Suppressor macrophage treated with lipopolysaccharide for 4 hours (primary cell): ENCODE results near the gene ABLIM1.
"Not testable (repeated sequence)": the region's sequence is repeated elsewhere in the genome, so short reads cannot be mapped to it uniquely, and the experiment has no call there.

ENCODE experiments used
- DNase-seq: peaks from one replicate; pipeline ENCODE4 v3.0.0-alpha.2; 2020

Gene ABLIM1

DNA sequence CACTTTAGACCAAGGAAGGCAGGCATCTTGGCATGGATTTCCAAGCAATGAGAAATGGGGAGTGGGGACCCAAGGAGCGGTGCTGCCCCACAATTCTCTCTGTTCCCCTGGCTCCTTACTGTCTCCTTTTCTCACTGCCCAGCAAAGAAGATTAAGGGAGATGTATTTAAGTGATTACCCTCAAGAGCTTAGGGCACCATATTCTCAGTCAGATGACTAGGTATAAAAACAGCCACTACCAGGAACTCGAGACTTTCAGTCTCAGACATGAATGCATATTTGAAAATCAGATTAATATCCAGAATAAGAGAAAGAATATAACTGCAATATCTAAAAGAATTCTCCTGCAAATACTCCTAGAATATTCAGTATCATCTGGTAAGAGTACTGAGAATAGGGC is at the start of gene ABLIM1:
Gene ABLIM1 (minus strand): TSS at position 101 of the 400 bp plus-strand sequence. CDS start 75 bp downstream, at position 26.
- no peak for DNase-seq

DNA sequence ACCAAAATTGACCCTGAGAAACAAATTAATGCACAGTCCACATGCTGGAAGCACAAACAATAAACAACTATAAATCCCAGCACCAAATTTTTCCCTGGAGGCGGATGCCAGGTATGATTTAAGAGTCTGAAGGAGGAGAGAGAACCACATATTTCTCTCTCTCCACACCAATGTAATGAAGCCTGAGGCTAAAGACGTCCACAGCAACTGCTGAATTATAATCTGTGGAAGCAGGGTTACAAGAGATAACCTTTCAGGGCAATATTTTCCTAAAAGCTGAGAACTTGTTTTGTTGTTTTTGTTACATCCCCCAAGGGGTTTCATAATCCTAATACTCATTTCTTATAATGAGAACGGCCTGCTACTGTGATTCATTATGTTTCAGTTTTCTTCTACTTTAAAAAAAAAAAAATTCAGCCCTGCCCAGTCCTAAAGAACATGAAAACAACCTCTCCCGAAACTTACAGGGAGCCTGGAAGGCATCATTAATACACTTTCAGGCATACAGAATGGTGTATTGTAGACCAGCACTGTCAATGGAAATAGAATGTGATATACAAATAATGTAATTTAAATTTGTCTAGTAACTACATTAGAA is 48.5 kb upstream of the ABLIM1 start:
- DNase-seq: no peak

DNA sequence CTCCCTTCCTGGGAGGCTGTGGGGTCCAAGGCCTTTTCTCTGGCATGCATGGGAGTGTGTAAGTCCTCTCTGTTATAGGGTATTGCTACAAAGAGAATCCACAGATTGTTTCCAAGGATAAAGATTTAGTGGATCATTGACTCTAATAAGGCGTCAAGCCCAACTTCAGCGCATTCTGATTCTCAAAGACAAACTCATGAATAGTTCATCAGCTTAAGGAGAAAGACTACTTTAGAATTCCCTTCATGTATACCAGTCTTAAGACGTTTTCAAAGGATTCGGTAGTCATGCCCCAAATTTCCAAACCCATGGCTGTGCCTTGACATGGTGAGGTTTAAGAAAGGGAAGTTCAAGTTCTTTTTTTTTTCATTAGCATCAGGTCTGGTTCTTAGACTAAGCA is 46.6 kb upstream of the ABLIM1 start:
- no peak for DNase-seq

DNA sequence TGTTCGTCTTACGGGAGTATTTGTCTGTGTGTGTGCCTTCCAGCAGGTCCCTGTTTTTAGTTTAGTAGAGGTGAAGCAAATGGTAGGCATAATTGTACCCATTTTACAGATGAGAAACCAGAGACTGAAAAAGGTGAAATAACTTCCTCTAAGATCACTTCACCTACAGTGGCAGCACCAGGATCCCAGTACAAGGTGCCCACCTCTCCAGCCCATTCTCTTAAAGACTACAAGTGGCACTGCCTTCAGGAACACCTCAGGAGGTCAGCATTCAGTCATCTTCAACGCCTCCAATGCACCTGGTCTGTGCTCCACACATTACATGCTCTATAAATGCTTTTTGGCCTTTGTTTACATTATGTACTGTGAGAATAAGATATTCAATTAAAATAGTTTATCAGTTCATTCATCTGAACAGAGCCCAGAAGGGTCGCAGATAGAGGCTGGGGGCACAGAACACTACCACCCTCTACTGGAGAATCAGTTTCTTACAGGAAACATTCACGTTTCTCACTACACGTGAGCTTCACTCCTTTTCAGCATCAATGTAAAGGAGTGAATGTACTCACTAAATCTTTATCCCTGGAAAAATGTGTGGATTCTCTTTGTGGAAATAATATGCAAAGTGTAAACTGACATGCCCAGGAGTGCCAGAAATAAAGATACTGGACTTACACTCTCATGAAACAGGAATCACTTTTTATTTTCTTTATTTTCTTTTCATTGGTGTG is 45.5 kb upstream of the ABLIM1 start:
- peak; percentile 13 for DNase-seq

DNA sequence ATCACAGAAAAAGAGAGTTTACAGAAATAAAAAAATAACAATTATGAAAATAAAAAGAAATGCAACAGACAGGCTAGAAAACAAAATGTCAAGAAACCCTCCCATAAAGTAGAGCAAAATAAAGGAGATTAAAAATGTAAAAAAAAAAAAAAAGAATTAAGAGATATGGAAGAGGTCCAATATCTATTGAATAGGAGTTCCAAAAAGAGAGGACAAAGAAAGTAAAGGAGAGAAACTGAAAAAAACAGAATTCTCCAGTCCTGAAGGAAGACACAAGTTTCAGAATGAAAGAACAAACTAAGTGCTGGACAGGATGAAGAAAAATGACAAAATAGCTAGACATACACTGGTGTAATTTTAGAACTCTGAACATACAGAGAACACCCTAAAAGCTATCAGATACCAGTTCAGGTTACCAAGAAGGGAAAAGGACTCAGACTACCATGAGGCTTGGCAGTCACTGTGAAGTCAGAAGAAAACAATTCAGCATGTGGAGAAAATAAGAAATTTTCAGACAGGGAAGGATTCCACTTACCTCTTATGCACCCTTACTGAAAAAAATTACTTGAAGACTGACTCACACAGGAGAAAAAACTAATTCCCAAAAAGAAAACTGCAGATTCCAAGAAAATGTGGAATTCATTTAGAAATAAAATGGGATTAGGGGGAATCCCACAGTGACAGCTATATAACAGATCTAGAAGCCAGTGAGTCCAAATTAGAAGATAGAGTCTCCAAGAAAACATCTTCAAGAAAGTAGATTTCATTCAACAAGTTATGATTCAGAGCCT is 40.4 kb upstream of the ABLIM1 start:
- no peak for DNase-seq

DNA sequence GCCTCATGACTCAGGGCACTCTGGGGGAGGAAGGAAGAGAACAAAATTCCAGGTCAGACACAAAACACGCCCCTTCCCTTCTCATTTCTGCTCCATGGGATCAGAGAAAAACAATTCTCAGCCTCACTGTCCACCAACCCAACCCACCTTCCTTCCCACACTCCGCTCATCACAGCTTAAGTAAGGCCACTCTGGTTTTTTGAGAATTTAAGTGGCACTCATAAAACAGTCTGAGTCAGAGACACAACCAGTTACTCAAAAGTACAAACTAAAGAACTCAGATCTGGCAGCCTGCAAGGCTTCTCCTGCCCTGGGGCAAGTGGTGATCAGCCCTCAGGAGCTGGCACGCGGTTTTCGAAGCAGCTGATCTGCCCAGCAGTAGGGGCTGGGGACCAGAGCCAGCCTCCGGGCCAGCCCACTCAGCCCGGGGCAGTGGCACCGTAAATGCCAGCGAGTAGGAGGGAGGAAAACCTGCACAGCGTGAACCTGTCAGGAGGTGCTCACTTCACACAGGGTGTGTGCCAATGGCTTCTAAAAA is 39.1 kb upstream of the ABLIM1 start:
- DNase-seq: no peak

DNA sequence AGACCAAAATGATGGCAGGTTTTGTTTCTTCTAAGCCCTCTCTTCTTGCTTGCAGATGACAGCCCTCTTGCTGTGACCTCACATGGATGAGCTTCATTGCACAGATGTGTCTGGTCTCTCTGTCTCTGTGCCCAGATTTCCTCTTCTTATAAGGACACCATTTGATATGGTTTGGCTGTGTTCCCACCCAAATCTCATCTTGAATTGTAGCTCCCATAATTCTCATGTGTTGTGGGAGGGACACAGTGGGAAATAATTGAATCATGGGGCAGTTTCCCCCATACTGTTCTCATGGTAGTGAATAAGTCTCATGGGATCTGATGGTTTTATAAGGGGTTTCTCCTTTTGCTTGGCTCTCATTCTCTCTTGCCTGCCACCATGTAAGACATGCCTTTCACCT is 38.2 kb upstream of the ABLIM1 start:
- not testable (repeated sequence) for DNase-seq

DNA sequence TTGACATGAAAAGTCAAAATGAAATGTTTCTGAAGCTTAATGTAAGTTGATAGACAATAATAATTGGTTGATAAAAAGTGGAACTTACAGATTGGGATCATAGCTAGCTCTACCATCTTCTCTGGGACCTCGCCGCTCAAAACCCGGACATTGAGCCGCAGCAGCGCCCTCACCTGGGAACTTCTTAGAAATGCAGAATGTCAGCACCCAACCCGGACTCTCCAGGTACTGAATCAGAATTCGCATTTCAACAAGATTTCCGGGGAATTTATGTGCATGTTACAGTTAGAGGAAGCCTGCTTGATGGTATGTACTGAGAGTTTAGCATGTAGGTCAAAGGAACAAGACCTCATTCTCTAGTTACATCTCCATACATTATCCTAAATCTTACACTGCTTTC is 36.7 kb upstream of the ABLIM1 start:
- peak; percentile 23 for DNase-seq

DNA sequence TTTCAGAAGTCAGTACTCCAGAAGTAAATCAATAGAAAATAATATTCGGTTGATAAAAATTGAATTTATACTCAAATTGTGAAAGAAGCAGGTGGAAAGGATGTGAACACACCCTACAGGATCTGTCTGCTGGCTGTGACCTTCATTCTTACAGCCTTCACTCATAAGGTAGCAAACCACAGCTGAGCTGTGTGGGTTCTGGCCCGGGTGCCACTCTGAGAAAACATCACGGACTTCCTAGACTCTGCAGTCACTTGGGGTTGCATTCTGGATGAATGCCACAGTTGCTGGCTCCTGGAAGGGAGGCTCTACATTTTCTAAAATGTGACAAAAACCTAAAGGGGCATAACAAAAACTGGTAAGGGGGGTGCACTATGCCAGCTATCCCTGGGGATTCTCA is 36.0 kb upstream of the ABLIM1 start:
- no peak for DNase-seq

DNA sequence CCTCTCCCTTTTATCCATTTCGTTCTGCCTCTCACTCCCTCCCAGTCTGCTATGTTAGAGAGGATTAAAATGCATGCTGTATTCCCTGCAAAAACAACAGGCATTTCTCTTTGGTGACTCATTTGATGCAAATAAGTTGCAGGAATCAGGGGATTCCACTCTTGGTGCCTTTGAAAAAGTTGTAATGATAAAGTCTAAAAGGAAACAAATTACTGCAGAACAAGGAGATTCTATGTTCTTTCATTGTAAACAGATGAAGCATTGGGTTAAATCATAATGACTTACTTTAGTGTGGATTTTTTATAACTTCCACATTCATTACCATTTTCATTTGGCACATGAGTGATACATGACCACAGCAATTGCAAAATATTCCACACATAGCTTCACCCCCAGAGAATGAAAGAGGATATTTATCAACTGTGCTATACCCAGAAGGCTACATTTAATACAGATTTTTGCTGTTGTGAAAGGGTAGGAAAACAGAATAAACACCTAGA is 33.4 kb upstream of the ABLIM1 start:
- peak; percentile 69 for DNase-seq

DNA sequence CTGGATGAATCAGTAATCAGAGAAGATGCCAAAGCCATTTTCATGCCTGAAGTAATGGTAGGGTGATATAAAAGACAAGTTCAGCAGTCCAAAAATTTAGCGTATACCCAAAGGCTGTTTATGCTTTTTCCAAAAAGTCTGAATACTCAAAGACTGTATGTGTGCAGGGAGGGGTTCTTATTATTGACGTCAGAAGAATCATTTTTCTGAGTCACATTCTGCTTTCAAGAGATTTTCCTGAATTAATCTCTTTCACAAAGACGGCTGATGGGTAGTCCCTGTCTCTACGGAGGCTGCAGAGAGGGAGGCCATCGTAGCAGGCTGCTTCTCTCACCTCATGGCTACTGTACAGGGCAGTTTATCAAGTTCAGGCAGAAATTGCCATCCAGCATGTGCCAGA is 30.7 kb upstream of the ABLIM1 start:
- DNase-seq: no peak

DNA sequence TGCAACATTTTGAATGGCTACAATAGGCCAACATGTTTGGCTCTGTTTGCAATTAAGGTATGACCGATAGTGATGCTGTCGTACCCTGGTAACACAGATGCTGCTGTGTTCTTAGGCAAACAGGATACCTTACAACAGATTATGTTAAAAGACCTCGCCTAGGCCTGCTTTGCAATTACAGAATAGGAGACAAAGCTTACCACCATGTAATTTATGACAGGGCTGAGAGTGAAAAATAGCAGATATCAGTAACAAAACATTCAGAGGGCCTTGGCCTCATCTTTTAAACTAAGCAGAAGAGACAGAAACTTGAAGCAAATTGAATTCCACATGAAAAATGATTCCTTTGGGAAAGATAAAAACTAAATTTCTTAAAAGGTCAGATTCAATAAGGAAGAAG is 29.4 kb upstream of the ABLIM1 start:
- DNase-seq: no peak

DNA sequence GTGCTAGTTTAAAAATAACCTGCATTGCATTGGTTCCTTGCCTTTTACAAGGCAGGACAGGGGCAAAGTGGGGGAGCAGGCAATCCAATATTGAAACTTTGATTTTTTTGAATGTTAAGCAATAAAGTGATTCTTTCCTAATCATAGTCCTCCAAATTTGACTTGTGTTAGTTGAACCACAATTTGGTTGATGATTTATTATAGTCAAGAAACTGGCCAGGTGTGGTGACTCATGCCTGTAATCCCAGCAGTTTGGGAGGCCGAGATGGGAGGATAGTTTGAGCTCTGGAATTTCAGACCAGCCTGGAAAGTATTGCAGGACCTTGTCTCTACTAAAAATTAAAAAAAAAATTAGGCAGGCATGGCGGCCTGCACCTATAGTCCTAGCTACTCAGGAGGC is 27.9 kb upstream of the ABLIM1 start:
- no peak for DNase-seq

DNA sequence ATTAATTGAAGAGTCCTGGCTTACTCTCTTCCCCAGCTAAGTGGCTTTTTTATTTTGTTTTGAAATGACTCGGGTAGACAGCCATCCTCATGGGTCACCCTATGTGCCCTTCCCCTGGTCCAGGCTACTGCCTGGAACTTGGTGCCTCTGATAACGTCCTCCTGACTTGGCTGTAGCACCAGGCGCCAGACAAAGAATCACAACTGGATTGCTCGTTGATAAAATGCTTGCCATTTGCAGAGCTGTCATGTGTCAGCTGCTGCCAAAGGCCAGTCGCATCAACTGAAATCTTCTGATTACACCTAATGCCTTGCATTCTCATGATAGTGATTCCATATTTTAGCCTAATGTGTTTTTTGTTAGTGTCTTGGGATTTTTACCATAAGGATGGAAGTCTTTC is 27.4 kb upstream of the ABLIM1 start:
- no peak for DNase-seq

DNA sequence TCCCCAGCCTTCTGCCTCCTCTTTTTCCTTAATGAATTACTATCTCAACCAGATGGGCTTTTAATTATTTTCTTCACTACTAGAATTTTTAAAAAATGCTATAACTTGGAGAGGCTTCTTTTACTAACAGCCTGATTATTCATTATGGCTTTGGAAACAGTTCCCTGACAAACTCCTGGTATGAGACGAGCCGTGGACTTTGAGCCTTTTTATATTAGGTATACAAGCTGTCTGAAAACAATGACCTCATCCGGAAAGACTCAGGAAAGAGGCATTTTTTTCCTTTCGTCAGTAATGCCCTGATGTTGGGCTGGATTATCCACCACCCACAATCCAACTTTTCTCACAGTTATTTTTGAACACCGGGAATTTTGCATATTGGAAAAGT is 26.7 kb upstream of the ABLIM1 start:
- DNase-seq: no peak

DNA sequence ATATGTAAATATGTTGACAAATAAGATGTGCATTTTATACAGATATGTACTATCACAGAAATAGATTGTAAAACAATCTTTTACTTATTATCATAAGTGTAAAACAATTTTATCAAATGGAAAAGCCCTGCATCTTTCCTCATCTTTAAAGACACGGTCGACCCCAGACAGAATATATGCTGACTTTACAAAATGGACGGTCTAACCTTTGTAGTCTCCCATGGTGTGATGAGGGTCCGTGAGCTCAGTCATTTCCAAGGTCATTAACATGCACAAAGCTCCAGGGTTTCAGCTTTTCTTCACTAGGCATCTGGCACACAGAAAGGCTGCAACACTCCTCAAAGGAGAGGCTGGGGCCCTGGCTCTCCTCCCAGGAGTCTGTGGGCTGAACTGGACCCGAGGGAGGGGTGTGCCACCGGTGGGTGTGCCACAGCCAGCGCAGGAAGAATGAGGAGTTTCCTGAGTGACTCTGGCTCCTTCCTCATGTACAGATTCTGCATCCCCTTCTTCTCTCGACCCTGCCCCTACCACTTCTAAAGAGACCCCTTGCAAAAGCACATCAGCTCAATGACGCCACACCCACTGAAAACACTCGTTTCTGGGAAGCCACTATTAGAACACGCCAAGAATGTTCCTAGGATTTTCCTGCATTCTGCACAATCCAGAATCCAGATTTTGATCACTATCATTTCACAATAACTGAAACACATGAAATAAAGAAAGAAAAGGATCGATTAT is 26.2 kb upstream of the ABLIM1 start:
- DNase-seq: no peak

DNA sequence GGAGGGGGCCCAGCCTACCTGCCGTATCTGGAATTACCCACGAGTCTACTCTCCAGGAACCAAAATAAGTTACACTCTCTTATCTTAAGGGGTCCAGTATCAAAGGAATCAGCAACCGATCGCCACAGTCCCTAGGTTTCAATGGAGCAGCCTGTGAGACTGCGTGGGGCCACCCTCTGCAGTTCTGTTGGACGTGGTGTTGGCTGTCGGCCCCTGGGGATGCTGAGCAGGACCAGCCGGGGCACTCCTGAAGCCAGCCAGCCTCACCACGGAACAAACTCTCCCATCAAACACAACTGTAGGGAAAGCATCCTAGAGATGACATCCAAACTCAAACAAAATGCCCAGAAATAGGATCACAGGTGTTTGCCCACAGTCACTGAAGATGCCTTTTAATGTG is 25.5 kb upstream of the ABLIM1 start:
- DNase-seq: no peak

DNA sequence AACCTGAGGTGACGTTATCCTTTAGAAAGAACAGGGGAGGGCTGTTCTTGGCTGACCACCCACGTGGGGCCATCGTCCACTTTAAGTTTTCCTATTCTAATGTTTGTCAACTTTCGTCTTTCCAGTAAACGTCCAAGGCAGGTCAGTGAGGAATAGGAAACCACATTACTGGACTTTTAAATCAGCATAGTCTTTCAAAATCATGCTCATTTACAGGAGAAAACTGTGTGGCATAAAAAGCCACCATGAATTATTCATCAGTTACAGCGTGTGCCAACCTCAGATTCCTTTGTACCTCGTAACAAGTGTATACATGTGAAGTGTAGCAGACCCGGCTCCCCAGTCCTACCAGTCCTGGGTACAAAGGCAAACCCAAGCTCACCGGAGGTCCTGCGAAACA is 25.1 kb upstream of the ABLIM1 start:
- no peak for DNase-seq

DNA sequence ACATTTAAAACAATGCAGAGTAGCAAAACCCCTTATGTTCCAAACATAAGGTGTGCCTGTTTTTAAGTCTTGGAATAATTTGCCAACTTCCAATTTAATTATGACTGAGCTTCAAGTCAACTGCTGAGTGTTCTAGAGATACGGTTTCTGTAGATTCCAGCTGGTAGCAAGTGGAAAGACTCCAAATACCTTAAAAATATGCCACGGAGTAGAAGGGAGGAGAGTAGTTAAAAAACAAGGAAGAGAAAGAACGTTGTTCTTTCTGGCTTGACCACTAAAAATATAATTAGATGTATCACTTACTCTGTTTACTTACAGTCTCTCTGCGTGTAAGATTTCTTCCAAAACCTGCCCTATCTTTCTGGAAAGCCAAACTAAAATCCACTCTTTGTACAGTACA is 24.5 kb upstream of the ABLIM1 start:
- no peak for DNase-seq

DNA sequence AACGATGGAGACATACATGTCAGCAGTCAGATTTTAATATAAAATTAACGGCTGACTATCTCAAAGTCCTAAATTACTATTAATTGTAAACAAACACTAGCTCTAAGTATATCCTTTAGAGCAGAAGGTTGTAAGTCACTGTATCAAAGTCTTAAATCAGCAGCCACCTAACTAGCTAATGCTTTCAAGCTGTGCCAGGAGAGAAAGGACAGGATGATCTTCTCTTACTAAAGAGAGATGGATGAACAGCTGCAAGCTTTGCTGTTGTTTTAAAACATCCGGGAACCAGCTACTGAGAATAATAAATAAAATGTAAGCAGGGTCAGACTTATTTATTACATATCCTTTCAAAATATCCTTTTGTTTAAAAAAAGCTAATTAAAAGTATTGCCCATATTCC is 24.0 kb upstream of the ABLIM1 start:
- no peak for DNase-seq

DNA sequence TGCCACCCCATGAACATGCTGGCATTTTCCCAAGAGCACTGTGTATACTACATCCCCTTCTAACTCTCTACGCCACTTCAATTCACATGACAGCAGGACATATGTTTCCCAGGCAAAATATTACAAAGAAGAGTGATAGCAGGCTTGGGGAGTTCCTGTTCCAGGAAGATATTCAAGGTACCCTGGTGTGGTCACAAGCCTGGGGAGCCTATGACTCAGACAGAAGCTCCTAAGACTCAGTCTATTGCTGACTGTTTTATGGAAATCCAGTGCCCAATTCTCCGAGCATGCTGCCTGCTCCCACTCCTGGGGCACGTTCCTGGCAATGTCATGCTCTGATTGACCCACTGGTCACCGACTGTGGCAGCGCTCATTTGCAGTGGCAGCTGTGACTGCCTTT is 23.5 kb upstream of the ABLIM1 start:
- DNase-seq: no peak

DNA sequence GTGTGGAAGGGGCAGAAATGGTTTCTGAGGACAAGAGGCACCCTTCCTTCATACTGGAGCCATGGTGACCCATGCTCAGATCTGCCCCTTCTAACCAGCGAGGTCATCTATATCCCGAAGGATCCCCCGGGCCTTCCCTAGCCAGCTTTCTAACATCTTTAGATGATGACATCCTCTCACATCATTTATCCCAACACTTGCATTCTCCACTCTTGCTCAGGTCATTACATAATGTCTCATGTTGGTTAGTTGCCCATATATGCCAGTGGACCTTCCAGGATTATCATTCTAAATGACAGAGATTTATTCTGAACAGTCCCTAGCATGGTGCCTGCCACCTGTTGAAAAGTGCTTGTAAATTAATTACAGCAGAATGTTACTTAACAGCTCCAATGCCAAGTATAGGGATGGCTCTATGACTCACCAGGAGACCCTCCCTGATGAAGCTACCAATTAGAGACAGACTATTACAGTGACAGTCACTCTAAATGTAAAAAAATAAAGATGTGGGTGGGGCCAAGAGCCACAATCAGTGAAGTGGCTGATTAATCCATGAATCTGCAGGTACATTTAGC is 22.6 kb upstream of the ABLIM1 start:
- no peak for DNase-seq

DNA sequence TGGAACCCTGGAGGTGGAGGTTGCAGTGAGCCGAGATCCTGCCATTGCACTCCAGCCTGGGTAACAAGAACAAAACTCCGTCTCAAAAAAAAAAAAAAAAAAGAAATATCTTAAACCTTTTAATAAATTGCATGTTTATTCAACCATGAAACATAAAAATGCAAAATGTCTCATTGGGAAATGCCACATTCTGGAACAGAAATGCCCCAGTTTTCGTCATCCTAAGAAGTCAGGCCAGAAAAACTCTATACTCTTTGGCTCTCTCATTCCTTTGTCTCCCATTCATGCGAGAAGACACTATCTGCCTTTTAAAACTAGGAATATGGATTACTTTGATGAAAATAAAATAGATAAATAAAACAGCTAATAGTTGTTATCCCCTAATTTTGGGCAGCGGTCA is 21.5 kb upstream of the ABLIM1 start:
- DNase-seq: no peak
